Ectodermal cell (in vitro differentiated cells): ENCODE measurements around the gene HOXC5.

ENCODE experiments used
- H3K27ac ChIP-seq: 2 replicates; pipeline ENCODE4 v1.7.0; 2013; ENCODE audit warnings: mild to moderate bottlenecking, low read depth, low read length; ENCODE audit not compliant: insufficient read depth, poor library complexity, severe bottlenecking
- H3K27me3 ChIP-seq: 2 replicates; pipeline ENCODE4 v1.7.0; 2013; ENCODE audit warnings: mild to moderate bottlenecking, low read length; ENCODE audit not compliant: insufficient read depth, control insufficient read depth, poor library complexity, severe bottlenecking
- H3K36me3 ChIP-seq: one replicate; pipeline ENCODE4 v1.7.0; 2013; ENCODE audit warnings: low read length; ENCODE audit not compliant: control insufficient read depth, insufficient read depth
- H3K4me1 ChIP-seq: one replicate; pipeline ENCODE4 v1.7.0; 2013; ENCODE audit warnings: low read length; ENCODE audit not compliant: control insufficient read depth, insufficient read depth
- H3K4me3 ChIP-seq: 2 replicates; pipeline ENCODE4 v1.7.0; 2013; ENCODE audit warnings: low read depth, low read length, control low read depth; ENCODE audit not compliant: insufficient read depth
- H3K9me3 ChIP-seq: 2 replicates; pipeline ENCODE4 v1.7.0; 2013; ENCODE audit warnings: mild to moderate bottlenecking, low read length, moderate library complexity; ENCODE audit not compliant: control insufficient read depth
- WGBS, 2 experiments: methylation state at CpG; one replicate each; pipeline ENCODE4 v1.1.7; 2013; ENCODE audit warnings: missing lambda C conversion rate in 2 of 2; 5-methylcytosine and 5-hydroxymethylcytosine counted together

HOXC5 gene

DNA sequence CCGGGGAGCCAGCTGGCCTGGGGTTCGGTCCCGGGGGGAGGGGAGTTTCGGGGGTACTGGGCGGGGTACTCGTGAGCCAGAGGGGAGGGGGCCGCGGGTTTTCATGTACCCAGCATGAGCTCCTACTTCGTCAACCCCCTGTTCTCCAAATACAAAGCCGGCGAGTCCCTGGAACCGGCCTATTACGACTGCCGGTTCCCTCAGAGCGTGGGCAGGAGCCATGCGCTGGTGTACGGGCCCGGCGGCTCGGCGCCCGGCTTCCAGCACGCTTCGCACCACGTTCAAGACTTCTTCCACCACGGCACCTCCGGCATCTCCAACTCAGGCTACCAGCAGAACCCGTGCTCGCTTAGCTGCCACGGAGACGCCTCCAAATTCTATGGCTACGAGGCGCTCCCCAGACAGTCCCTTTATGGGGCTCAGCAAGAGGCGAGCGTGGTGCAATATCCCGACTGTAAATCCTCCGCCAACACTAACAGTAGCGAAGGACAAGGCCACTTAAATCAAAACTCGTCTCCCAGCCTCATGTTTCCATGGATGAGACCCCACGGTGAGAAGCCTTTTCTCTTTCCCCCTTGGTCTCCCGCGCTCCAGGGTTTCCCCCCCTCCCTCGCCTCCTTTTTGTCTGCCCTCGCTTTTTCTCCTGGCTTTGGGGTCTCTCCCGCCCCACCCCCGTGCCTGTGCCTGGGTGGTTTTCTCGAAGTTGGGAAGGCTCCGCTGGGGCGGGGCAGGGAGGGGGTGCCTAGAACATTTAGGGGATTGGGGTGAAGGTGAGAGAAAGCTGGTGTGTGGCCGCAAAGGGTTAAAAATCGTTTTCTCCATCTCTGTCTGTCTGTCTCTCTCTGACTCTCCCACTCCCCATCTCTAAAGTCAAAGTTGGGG is 23.4 kb upstream of the HOXC5 start:
- Histone ChIP-seq H3K27me3 (peaks cover 100% of the 10 kb centered on the region), H3K9me3 (no peaks in the 10 kb centered on the region), H3K4me3 (no peak overlapping the region), H3K4me1 (no peaks in the 10 kb centered on the region), H3K36me3 (no peaks in the 10 kb centered on the region), H3K27ac (no peak overlapping the region)
- 4 to 5% methylated on average over 51 of the region's 51 CpGs for WGBS, 2 experiments

DNA sequence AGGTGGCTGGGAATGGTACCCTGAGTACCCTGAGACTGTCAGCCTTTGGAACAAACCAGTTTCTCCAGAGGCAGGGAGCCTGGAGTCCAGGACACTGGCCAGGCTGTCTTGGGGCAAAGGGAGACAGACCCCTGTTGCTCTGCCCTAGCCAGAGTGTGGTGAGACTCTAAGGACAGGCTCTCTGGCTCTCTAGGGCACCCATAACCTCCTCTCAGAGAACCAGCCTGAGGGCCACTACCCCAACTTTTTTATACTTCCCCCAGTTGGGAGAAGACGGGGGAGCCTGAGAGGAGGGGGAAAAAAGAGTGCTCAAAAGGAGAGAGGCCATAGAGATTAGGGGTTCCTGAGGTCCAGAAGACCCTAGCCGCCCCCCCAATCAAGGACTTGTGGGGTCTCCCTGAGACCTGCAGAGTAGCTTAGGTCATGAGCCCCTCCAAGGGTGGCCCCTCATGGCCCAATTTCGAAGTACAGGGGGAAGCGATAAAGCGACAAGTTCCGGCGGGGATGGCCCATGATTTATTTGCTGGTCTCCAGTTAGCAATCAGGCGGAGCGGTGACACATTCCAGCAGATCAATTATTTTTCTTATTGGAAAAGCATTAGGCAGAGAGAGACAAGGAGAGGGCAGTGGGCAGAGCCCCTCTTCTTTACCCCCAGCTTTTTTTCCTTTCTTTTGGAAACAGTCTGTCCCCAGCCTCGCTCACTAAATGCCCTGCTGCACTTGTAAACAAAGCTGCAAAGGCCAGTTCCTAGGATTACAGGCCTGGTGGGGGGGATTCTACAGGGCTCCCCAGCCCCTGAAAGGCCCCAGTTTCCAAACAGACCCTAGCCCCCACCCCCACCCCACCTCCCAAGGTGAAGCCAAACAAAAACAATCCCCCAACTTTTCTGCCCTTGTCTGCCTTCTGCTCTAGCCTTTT is 22.5 kb upstream of the HOXC5 start:
- 10 to 17% methylated on average over 10 of the region's 10 CpGs for WGBS, 2 experiments
- H3K9me3 ChIP-seq, result no peaks in the 10 kb centered on the region
- H3K27me3 ChIP-seq, result peaks cover 100% of the 10 kb centered on the region
- H3K36me3 ChIP-seq, result no peaks in the 10 kb centered on the region
- no peaks in the 10 kb centered on the region for H3K4me1 ChIP-seq
- no peak overlapping the region for H3K27ac ChIP-seq
- H3K4me3 ChIP-seq, result no peak overlapping the region

- no peak overlapping the region for H3K27ac ChIP-seq
- no peaks in the 10 kb centered on the region for H3K9me3 ChIP-seq
- H3K4me3 ChIP-seq, result no peak overlapping the region
- 4 to 7% methylated on average over 15 to 16 of the region's 17 CpGs for WGBS, 2 experiments
- peaks cover 100% of the 10 kb centered on the region for H3K27me3 ChIP-seq
- H3K36me3 ChIP-seq, result no peaks in the 10 kb centered on the region
- H3K4me1 ChIP-seq, result no peaks in the 10 kb centered on the region
These were observed 21.7 kb upstream of the HOXC5 start for GRCh38 chr12:54010972-54011664.

GRCh38 chr12:54011665-54012532 is 21.0 kb upstream of the HOXC5 start:
- H3K4me3 ChIP-seq, result no peak overlapping the region

DNA sequence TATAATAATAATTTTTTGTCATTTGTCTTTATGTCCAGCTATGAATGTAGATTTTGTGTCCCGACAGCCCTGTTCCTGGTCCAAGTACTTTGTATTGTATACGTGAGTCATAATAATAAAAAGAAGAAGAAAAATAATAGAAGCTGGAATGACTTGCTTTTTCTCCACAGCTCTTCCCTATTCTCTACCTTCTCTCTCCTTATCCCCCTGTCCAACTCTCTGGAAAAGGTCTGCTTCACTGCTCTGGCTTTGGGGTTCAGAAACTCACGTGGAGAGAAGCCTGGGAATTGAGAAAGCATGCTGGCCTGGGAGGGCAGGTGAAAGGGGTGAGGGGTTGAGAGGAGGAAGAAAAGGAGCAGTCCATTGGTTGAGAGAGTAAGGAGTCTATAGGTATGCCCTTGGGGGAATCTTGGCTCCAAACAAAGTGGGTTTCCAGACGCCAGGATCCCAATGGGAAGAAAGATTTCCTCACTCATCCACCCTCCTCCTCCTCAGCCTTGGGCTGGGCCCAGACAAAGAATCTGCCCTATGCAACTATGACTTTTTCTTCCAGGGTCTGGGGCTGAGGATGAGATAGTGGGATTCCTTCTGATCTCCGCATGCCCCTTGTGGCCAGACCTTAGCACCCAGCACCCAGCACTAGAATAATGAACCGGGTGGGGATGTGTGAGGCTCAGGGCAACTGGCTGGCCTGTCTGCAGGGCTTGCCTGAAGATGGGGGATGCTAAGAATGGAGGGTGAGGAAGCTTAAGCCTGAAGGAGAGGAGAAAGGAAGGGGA is 20.0 kb upstream of the HOXC5 start:
- peaks cover 100% of the 10 kb centered on the region for H3K27me3 ChIP-seq
- H3K9me3 ChIP-seq, result no peaks in the 10 kb centered on the region
- no peak overlapping the region for H3K4me3 ChIP-seq
- H3K36me3 ChIP-seq, result no peaks in the 10 kb centered on the region
- H3K27ac ChIP-seq, result no peak overlapping the region
- 9 to 23% methylated on average over 4 to 6 of the region's 6 CpGs for WGBS, 2 experiments
- H3K4me1 ChIP-seq, result peaks cover 5% of the 10 kb centered on the region

More at GRCh38 chr12:54011665-54012532, 21.0 kb upstream of the HOXC5 start:
- 18 to 20% methylated on average over 8 to 12 of the region's 14 CpGs for WGBS, 2 experiments
- H3K9me3 ChIP-seq, result no peaks in the 10 kb centered on the region
- no peak overlapping the region for H3K27ac ChIP-seq
- peaks cover 100% of the 10 kb centered on the region for H3K27me3 ChIP-seq
- no peaks in the 10 kb centered on the region for H3K4me1 ChIP-seq
- H3K36me3 ChIP-seq, result no peaks in the 10 kb centered on the region

- Histone ChIP-seq H3K4me1 (peaks cover 10% of the 10 kb centered on the region), H3K36me3 (no peaks in the 10 kb centered on the region)
- 5 to 7% methylated on average over 35 to 36 of the region's 36 CpGs for WGBS, 2 experiments
These were observed 18.4 kb upstream of the HOXC5 start for GRCh38 chr12:54014377-54015017.

GRCh38 chr12:54015018-54015931 is 17.6 kb upstream of the HOXC5 start:
- Histone ChIP-seq H3K4me1 (peaks cover 10% of the 10 kb centered on the region), H3K27ac (no peak overlapping the region), H3K9me3 (no peaks in the 10 kb centered on the region), H3K27me3 (peaks cover 100% of the 10 kb centered on the region), H3K36me3 (no peaks in the 10 kb centered on the region), H3K4me3 (no peak overlapping the region)
- WGBS, 2 experiments, result 16 to 19% methylated on average over 23 of the region's 23 CpGs

More at GRCh38 chr12:54014377-54015017, 18.4 kb upstream of the HOXC5 start:
- Histone ChIP-seq H3K9me3 (no peaks in the 10 kb centered on the region), H3K27ac (no peak overlapping the region), H3K4me3 (no peak overlapping the region), H3K27me3 (peaks cover 100% of the 10 kb centered on the region)

GRCh38 chr12:54016051-54016450 is 16.8 kb upstream of the HOXC5 start:
- Histone ChIP-seq H3K4me3 (no peak overlapping the region), H3K27me3 (peaks cover 100% of the 10 kb centered on the region), H3K9me3 (no peaks in the 10 kb centered on the region), H3K27ac (no peak overlapping the region), H3K4me1 (peaks cover 10% of the 10 kb centered on the region), H3K36me3 (no peaks in the 10 kb centered on the region)
- WGBS, 2 experiments, result 32 to 40% methylated on average over 2 of the region's 3 CpGs
